AG04450 (cell line): Measurements from ENCODE around the gene PTGDS. TPM values are rescaled to one million over a fixed set of nuclear protein-coding genes. Genes with fewer than 3 reads are reported as not detected.

Experiments used
- CTCF ChIA-PET: fragments of 300-600, 350-600 bp; formaldehyde crosslinking; extraction: SDS; loops from one replicate; lab custom pipeline; 2022; ENCODE audit warnings: antibody characterized with exemption, inconsistent platforms; lab: Charles Lee
- POLR2A ChIA-PET: fragments of 350-600 bp; formaldehyde crosslinking; extraction: SDS; loops from one replicate; lab custom pipeline; 2021; ENCODE audit warnings: antibody characterized with exemption, inconsistent platforms; lab: Yijun Ruan, JAX
- DNase-seq: peaks from one replicate; pipeline ENCODE4 v3.0.0-alpha.2; 2011; ENCODE audit warnings: low read depth, low spot score
- H3K27ac ChIP-seq: one replicate; pipeline ENCODE4 v1.5.1; 2012; ENCODE audit warnings: low read depth, low read length, control low read depth
- H3K27me3 ChIP-seq: one replicate; pipeline ENCODE4 v1.6.0; 2012; ENCODE audit warnings: low read length; ENCODE audit not compliant: control insufficient read depth, insufficient read depth
- H3K4me3 ChIP-seq: 2 replicates; pipeline ENCODE4 v1.5.1; 2011; ENCODE audit warnings: mild to moderate bottlenecking, low read depth, low read length, control low read depth
- H3K9me3 ChIP-seq: 2 replicates; pipeline ENCODE4 v1.5.1; 2012; ENCODE audit warnings: low read length; ENCODE audit not compliant: control insufficient read depth, insufficient read depth
- CTCF ChIP-seq: IDR thresholded peaks from 2 replicates; pipeline ENCODE4 v1.5.1; 2011; ENCODE audit warnings: low read depth, low read length, control low read depth, inconsistent platforms
- polyA plus RNA-seq: library from polyadenylated mRNA; depleted of rRNA; stranded (reverse); fragments of >200 nt; gene quantifications from 2 replicates; pipeline ENCODE4 v1.2.3, GENCODE V29; 2011

PTGDS gene
- polyA plus RNA-seq, 1 experiment, result 7.8 TPM

- Histone ChIP-seq H3K27me3 (no peaks in the 10 kb centered on the region), H3K9me3 (peaks cover 58% of the 10 kb centered on the region), H3K4me3 (no peak overlapping the region), H3K27ac (no peak overlapping the region)
- ChIA-PET CTCF (interaction anchor here (0.6 to 1.8 kb wide), 2 partner anchors 12 to 14 kb away, joined by 3 to 6 read pairs; no protein-coding TSS in a partner anchor), POLR2A (no interaction called here)
- no peak for TF ChIP-seq CTCF
- DNase-seq, result no peak
These were observed 37.7 kb downstream of the PTGDS start for GRCh38 chr9:137014776-137015539.

- CTCF ChIA-PET, result interaction anchor here (0.6 to 1.8 kb wide), 2 partner anchors 11 to 14 kb away, joined by 3 to 6 read pairs; no protein-coding TSS in a partner anchor
- H3K27ac ChIP-seq, result no peak overlapping the region
- POLR2A ChIA-PET, result no interaction called here
- no peak for TF ChIP-seq CTCF
- DNase-seq, result no peak
- H3K4me3 ChIP-seq, result no peak overlapping the region
- H3K27me3 ChIP-seq, result no peaks in the 10 kb centered on the region
- H3K9me3 ChIP-seq, result peaks cover 58% of the 10 kb centered on the region
These were observed 38.2 kb downstream of the PTGDS start for GRCh38 chr9:137015540-137015930.

GRCh38 chr9:137015976-137016375 is 38.7 kb downstream of the PTGDS start:
- CTCF ChIA-PET, result interaction anchor here (0.6 to 1.8 kb wide), 2 partner anchors 11 to 13 kb away, joined by 3 to 6 read pairs; no protein-coding TSS in a partner anchor
- POLR2A ChIA-PET, result interaction anchor here (0.7 kb wide), 1 partner anchor 37 kb away, joined by 3 read pairs; no protein-coding TSS in a partner anchor
- no peak for DNase-seq

GRCh38 chr9:137016436-137016835 is 39.1 kb downstream of the PTGDS start:
- H3K4me3 ChIP-seq, result no peak overlapping the region
- H3K27me3 ChIP-seq, result no peaks in the 10 kb centered on the region
- peaks cover 55% of the 10 kb centered on the region for H3K9me3 ChIP-seq
- no peak overlapping the region for H3K27ac ChIP-seq
- ChIA-PET POLR2A (interaction anchor here (0.7 kb wide), 1 partner anchor 38 kb away, joined by 3 read pairs; no protein-coding TSS in a partner anchor), CTCF (interaction anchor here (1.8 kb wide), 1 partner anchor 13 kb away, joined by 6 read pairs; no protein-coding TSS in a partner anchor)
- no peak for TF ChIP-seq CTCF
- no peak for DNase-seq

More at GRCh38 chr9:137015976-137016375, 38.7 kb downstream of the PTGDS start:
- no peak for TF ChIP-seq CTCF
- Histone ChIP-seq H3K9me3 (peaks cover 57% of the 10 kb centered on the region), H3K4me3 (no peak overlapping the region), H3K27ac (no peak overlapping the region), H3K27me3 (no peaks in the 10 kb centered on the region)

- no peak for DNase-seq
- Histone ChIP-seq H3K9me3 (peaks cover 61% of the 10 kb centered on the region), H3K4me3 (no peak overlapping the region), H3K27me3 (no peaks in the 10 kb centered on the region), H3K27ac (no peak overlapping the region)
- ChIA-PET POLR2A (no interaction called here), CTCF (no interaction called here)
- no peak for TF ChIP-seq CTCF
These were observed 39.8 kb downstream of the PTGDS start for GRCh38 chr9:137017071-137017470.
